GM19035 (cell line): Measurements from ENCODE around the gene UBR1.

Source experiments
- ATAC-seq: cut with Tn5 transposase; IDR thresholded peaks from one replicate; pipeline ENCODE4 v1.9.1; 2021; ENCODE audit not compliant: unreplicated experiment

The UBR1 gene

GRCh38 chr15:43111354-43111753 lies 5.5 kb upstream of the UBR1 start:
- no peak for ATAC-seq

GRCh38 chr15:43107751-43108150 lies 1.9 kb upstream of the UBR1 start:
- ATAC-seq: no peak

GRCh38 chr15:43106486-43106829 lies 620 bp upstream of the UBR1 start:
- no peak for ATAC-seq

- peak; percentile 23 for ATAC-seq
Observed at GRCh38 chr15:43105077-43105736, 631 bp downstream of the UBR1 start.

GRCh38 chr15:43104426-43104825 lies 1.4 kb downstream of the UBR1 start:
- no peak for ATAC-seq

- ATAC-seq: no peak
Observed at GRCh38 chr15:43103907-43104306, 1.9 kb downstream of the UBR1 start.

- ATAC-seq: no peak
Observed at GRCh38 chr15:43102187-43102586, 3.7 kb downstream of the UBR1 start.

GRCh38 chr15:43100971-43101370 lies 4.9 kb downstream of the UBR1 start:
- ATAC-seq: no peak

GRCh38 chr15:43099105-43099845 lies 6.6 kb downstream of the UBR1 start:
- no peak for ATAC-seq

- no peak for ATAC-seq
Observed at GRCh38 chr15:43096411-43096810, 9.4 kb downstream of the UBR1 start.

GRCh38 chr15:43095708-43096347 lies 10.0 kb downstream of the UBR1 start:
- ATAC-seq: no peak

GRCh38 chr15:43095243-43095642 lies 10.6 kb downstream of the UBR1 start:
- no peak for ATAC-seq

- ATAC-seq: no peak
Observed at GRCh38 chr15:43094416-43095030, 11.3 kb downstream of the UBR1 start.

GRCh38 chr15:43093026-43093425 lies 12.8 kb downstream of the UBR1 start:
- ATAC-seq: no peak

GRCh38 chr15:43091859-43092258 lies 14.0 kb downstream of the UBR1 start:
- ATAC-seq: no peak

GRCh38 chr15:43086551-43086950 lies 19.3 kb downstream of the UBR1 start:
- ATAC-seq: no peak

GRCh38 chr15:43085921-43086320 lies 19.9 kb downstream of the UBR1 start:
- ATAC-seq: no peak

- no peak for ATAC-seq
Observed at GRCh38 chr15:43082509-43082908, 23.3 kb downstream of the UBR1 start.

- ATAC-seq: no peak
Observed at GRCh38 chr15:43081283-43081682, 24.6 kb downstream of the UBR1 start.

GRCh38 chr15:43071451-43071850 lies 34.4 kb downstream of the UBR1 start:
- no peak for ATAC-seq

- no peak for ATAC-seq
Observed at GRCh38 chr15:43070893-43071292, 34.9 kb downstream of the UBR1 start.

- ATAC-seq: no peak
Observed at GRCh38 chr15:43070249-43070648, 35.6 kb downstream of the UBR1 start.
